DMS 273 (cell line): ENCODE measurements around the gene PSMG4.

Source experiments
- DNase-seq: peaks from one replicate; lab custom pipeline; 2025; ENCODE audit not compliant: unreplicated experiment; lab: John Stamatoyannopoulos, UW

The PSMG4 gene

GRCh38 chr6:3273707-3274521, 15.2 kb downstream of the PSMG4 start:
- no peak for DNase-seq

- DNase-seq, result no peak
These were observed 17.7 kb downstream of the PSMG4 start for GRCh38 chr6:3276174-3277167.

GRCh38 chr6:3277251-3277650, 18.5 kb downstream of the PSMG4 start:
- no peak for DNase-seq

- DNase-seq, result no peak
These were observed 19.2 kb downstream of the PSMG4 start for GRCh38 chr6:3277851-3278416.

GRCh38 chr6:3278691-3279090, 19.9 kb downstream of the PSMG4 start:
- DNase-seq, result no peak

- no peak for DNase-seq
These were observed 21.3 kb downstream of the PSMG4 start for GRCh38 chr6:3280091-3280490.

GRCh38 chr6:3280866-3281465, 22.2 kb downstream of the PSMG4 start:
- no peak for DNase-seq

GRCh38 chr6:3281631-3282475, 23.1 kb downstream of the PSMG4 start:
- DNase-seq, result peak; percentile 53

- peak; percentile 53 for DNase-seq
These were observed 23.9 kb downstream of the PSMG4 start for GRCh38 chr6:3282476-3283236.

GRCh38 chr6:3283241-3283640, 24.5 kb downstream of the PSMG4 start:
- no peak for DNase-seq

- DNase-seq, result no peak
These were observed 25.1 kb downstream of the PSMG4 start for GRCh38 chr6:3283641-3284435.

- DNase-seq, result peak; percentile 23
These were observed 25.7 kb downstream of the PSMG4 start for GRCh38 chr6:3284436-3284876.

GRCh38 chr6:3285049-3285639, 26.4 kb downstream of the PSMG4 start:
- DNase-seq, result no peak

GRCh38 chr6:3285732-3286131, 27.0 kb downstream of the PSMG4 start:
- DNase-seq, result no peak

GRCh38 chr6:3286641-3287171, 28.0 kb downstream of the PSMG4 start:
- no peak for DNase-seq

- no peak for DNase-seq
These were observed 28.6 kb downstream of the PSMG4 start for GRCh38 chr6:3287308-3287707.

GRCh38 chr6:3287976-3288707, 29.4 kb downstream of the PSMG4 start:
- DNase-seq, result no peak
